SK-N-SH treated with all-trans-retinoic acid at 6 μM for 48 hours (cell line): ENCODE measurements around the gene FAM217B.

ENCODE experiments used
- ATAC-seq: fragments of 200-7000 bp; cut with Tn5 transposase; 3 replicates; pipeline ENCODE4 v1.9.1; 2020; ENCODE audit warnings: mild to moderate bottlenecking, moderate library complexity
- ARNTL ChIP-seq: fragments of 450-650 bp; formaldehyde crosslinking; IDR thresholded peaks from 2 replicates; pipeline ENCODE4 v1.5.0; 2020; ENCODE audit warnings: low read depth, mild to moderate bottlenecking, moderate library complexity, borderline replicate concordance
- BACH2 ChIP-seq: fragments of 250-450 bp; sonication (Bioruptor Pico); IDR thresholded peaks from 2 replicates; pipeline ENCODE4 v1.9.0; 2021; ENCODE audit warnings: mild to moderate bottlenecking, borderline replicate concordance
- CSDC2 ChIP-seq: fragments of 250-450 bp; sonication (Bioruptor Pico); IDR thresholded peaks from 2 replicates; pipeline ENCODE4 v1.5.0; 2020; ENCODE audit warnings: mild to moderate bottlenecking, moderate library complexity
- ESRRG ChIP-seq: fragments of 250-450 bp; sonication (Bioruptor Pico); IDR thresholded peaks from 2 replicates; pipeline ENCODE4 v1.6.1; 2021; ENCODE audit warnings: mild to moderate bottlenecking
- GLIS3 ChIP-seq: fragments of 250-450 bp; sonication (Bioruptor Pico); IDR thresholded peaks from 2 replicates; pipeline ENCODE4 v1.5.0; 2020; ENCODE audit warnings: mild to moderate bottlenecking, moderate library complexity
- ISL1 ChIP-seq: fragments of 250-450 bp; sonication (Bioruptor Pico); IDR thresholded peaks from 2 replicates; pipeline ENCODE4 v2.1.2; 2022; ENCODE audit warnings: mild to moderate bottlenecking, moderate library complexity
- OSR1 ChIP-seq: fragments of 250-450 bp; sonication (Bioruptor Pico); IDR thresholded peaks from 2 replicates; pipeline ENCODE4 v1.8.0; 2022; ENCODE audit warnings: moderate library complexity, mild to moderate bottlenecking, inconsistent platforms
- PPARA ChIP-seq: fragments of 250-450 bp; sonication (Bioruptor Pico); IDR thresholded peaks from 2 replicates; pipeline ENCODE4 v1.5.0; 2020; ENCODE audit warnings: mild to moderate bottlenecking, borderline replicate concordance
- RARB ChIP-seq: fragments of 250-450 bp; sonication (Bioruptor Pico); IDR thresholded peaks from 2 replicates; pipeline ENCODE4 v1.8.0; 2021; ENCODE audit warnings: mild to moderate bottlenecking, moderate library complexity
- SNAI2 ChIP-seq: fragments of 250-450 bp; sonication (Bioruptor Pico); IDR thresholded peaks from 2 replicates; pipeline ENCODE4 v1.5.0; 2020; ENCODE audit warnings: mild to moderate bottlenecking, moderate library complexity
- TCF4 ChIP-seq: fragments of 250-450 bp; sonication (Bioruptor Pico); IDR thresholded peaks from 2 replicates; pipeline ENCODE4 v1.8.0; 2021; ENCODE audit warnings: mild to moderate bottlenecking, moderate library complexity, borderline replicate concordance
- ZC3H10 ChIP-seq: fragments of 250-450 bp; sonication (Bioruptor Pico); IDR thresholded peaks from 2 replicates; pipeline ENCODE4 v1.5.1; 2021; ENCODE audit warnings: mild to moderate bottlenecking, moderate library complexity
- ZFP3 ChIP-seq: fragments of 250-450 bp; sonication (Bioruptor Pico); IDR thresholded peaks from 2 replicates; pipeline ENCODE4 v1.5.0; 2020; ENCODE audit warnings: mild to moderate bottlenecking, moderate library complexity
- ZFP30 ChIP-seq: fragments of 450-650 bp; formaldehyde crosslinking; IDR thresholded peaks from 2 replicates; pipeline ENCODE4 v1.5.0; 2022; ENCODE audit warnings: mild to moderate bottlenecking, moderate library complexity
- ZNF565 ChIP-seq: fragments of 450-650 bp; formaldehyde crosslinking; conservative IDR thresholded peaks from 2 replicates; pipeline ENCODE4 v1.5.0; 2020; ENCODE audit warnings: low read depth, mild to moderate bottlenecking, moderate library complexity
- ZNF70 ChIP-seq: fragments of 450-650 bp; formaldehyde crosslinking; IDR thresholded peaks from 2 replicates; pipeline ENCODE4 v1.5.0; 2020; ENCODE audit warnings: mild to moderate bottlenecking, moderate library complexity
- ZNF8 ChIP-seq: fragments of 450-650 bp; formaldehyde crosslinking; IDR thresholded peaks from 2 replicates; pipeline ENCODE4 v1.5.0; 2020; ENCODE audit warnings: mild to moderate bottlenecking, moderate library complexity
- TF ChIP-seq, protein P1 (sequence below): fragments of 250-450 bp; sonication (Bioruptor Pico); IDR thresholded peaks from 2 replicates; pipeline ENCODE4 v1.5.1; 2021; ENCODE audit warnings: mild to moderate bottlenecking, moderate library complexity
- TF ChIP-seq, protein P2 (sequence below): fragments of 250-450 bp; sonication (Bioruptor Pico); IDR thresholded peaks from 2 replicates; pipeline ENCODE4 v1.5.1; 2020; ENCODE audit warnings: low read depth, mild to moderate bottlenecking, moderate library complexity
- TF ChIP-seq, protein P3 (sequence below): fragments of 250-450 bp; sonication (Bioruptor Pico); IDR thresholded peaks from 2 replicates; pipeline ENCODE4 v1.8.0; 2021; ENCODE audit warnings: low read depth, mild to moderate bottlenecking, moderate library complexity, borderline replicate concordance
- TF ChIP-seq, protein P4 (sequence below): fragments of 250-450 bp; sonication (Bioruptor Pico); IDR thresholded peaks from 2 replicates; pipeline ENCODE4 v1.8.0; 2020; ENCODE audit warnings: mild to moderate bottlenecking, moderate library complexity, borderline replicate concordance

The FAM217B gene

DNA sequence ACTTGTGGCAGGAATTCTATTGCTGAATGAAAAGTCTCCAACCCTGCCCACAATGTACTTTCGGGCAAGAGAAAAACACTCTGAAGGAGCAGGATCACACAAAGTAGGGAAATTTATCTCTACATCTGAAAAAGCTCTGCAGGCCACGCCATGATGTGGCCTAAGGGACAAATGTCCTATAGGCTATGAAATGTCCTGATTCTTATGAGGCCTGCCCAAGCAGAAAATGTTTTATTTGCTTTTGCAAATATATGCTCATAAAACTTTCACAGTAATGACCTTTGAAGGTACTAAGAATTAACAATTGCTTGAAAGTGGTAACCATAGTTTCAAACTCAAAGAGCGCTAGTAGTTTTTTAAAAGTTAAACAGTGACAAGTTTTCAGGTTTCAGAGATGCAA is 37.7 kb upstream of the FAM217B start:
- TF ChIP-seq, protein P1, sequence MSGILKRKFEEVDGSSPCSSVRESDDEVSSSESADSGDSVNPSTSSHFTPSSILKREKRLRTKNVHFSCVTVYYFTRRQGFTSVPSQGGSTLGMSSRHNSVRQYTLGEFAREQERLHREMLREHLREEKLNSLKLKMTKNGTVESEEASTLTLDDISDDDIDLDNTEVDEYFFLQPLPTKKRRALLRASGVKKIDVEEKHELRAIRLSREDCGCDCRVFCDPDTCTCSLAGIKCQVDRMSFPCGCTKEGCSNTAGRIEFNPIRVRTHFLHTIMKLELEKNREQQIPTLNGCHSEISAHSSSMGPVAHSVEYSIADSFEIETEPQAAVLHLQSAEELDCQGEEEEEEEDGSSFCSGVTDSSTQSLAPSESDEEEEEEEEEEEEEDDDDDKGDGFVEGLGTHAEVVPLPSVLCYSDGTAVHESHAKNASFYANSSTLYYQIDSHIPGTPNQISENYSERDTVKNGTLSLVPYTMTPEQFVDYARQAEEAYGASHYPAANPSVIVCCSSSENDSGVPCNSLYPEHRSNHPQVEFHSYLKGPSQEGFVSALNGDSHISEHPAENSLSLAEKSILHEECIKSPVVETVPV, result no peak
- TF ChIP-seq, protein P2, sequence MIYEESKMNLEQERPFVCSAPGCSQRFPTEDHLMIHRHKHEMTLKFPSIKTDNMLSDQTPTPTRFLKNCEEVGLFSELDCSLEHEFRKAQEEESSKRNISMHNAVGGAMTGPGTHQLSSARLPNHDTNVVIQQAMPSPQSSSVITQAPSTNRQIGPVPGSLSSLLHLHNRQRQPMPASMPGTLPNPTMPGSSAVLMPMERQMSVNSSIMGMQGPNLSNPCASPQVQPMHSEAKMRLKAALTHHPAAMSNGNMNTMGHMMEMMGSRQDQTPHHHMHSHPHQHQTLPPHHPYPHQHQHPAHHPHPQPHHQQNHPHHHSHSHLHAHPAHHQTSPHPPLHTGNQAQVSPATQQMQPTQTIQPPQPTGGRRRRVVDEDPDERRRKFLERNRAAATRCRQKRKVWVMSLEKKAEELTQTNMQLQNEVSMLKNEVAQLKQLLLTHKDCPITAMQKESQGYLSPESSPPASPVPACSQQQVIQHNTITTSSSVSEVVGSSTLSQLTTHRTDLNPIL, result no peak
- TF ChIP-seq BACH2 (CRISPR knock-in tag) (no peak), ZC3H10 (CRISPR knock-in tag) (no peak), ZFP30 (CRISPR knock-in tag) (no peak)
- ATAC-seq, result no peak

DNA sequence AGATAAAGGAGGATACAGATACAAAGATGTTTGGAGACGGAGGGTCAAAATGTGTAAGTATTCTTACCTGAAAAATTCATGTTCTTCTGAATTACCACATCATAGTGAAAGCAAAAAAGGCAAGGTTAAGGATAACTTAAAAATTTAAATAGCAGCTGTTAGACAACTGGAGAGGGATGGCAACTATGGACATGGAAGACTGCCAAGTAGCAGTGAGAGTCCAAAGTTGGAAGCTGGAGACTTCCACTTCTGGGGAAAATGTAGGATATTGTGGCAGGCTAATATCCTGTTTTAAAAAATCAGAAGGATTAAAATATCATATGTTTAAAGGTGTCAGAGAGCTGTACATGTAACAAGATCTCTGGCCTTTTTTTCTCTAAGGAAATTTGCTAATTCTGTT is 36.6 kb upstream of the FAM217B start:
- TF ChIP-seq OSR1 (no peak), BACH2 (CRISPR knock-in tag) (no peak), RARB (CRISPR knock-in tag) (no peak), GLIS3 (CRISPR knock-in tag) (no peak), ESRRG (CRISPR knock-in tag) (no peak), ZNF70 (CRISPR knock-in tag) (no peak), PPARA (CRISPR knock-in tag) (no peak), ZNF8 (no peak), CSDC2 (CRISPR knock-in tag) (no peak), ZNF565 (CRISPR knock-in tag) (no peak), ISL1 (no peak), TCF4 (CRISPR knock-in tag) (no peak), ARNTL (CRISPR knock-in tag) (no peak)
- TF ChIP-seq, protein P1, result no peak
- TF ChIP-seq, protein P2, result no peak
- TF ChIP-seq, protein P3, sequence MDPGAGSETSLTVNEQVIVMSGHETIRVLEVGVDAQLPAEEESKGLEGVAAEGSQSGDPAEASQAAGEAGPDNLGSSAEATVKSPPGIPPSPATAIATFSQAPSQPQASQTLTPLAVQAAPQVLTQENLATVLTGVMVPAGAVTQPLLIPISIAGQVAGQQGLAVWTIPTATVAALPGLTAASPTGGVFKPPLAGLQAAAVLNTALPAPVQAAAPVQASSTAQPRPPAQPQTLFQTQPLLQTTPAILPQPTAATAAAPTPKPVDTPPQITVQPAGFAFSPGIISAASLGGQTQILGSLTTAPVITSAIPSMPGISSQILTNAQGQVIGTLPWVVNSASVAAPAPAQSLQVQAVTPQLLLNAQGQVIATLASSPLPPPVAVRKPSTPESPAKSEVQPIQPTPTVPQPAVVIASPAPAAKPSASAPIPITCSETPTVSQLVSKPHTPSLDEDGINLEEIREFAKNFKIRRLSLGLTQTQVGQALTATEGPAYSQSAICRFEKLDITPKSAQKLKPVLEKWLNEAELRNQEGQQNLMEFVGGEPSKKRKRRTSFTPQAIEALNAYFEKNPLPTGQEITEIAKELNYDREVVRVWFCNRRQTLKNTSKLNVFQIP, result no peak
- ATAC-seq, result no peak

DNA sequence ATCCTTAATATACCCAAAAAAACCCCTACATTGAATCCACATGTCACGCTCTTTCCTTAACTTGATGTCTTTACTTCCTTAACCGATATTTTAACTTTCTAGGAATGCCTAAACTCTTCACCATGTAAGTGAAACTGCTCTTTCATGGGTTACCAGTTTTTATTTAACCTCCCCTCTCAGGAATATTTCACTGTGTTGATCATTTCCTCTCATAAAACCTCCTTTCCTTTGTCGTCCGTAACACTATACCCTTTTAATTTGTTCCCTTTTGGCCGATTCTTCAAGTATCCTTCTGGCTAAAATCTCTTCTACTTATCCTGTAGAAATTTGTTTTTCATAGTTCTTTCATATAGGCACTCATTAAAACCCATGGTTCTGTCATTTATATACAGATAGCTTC is 31.3 kb upstream of the FAM217B start:
- TF ChIP-seq, protein P3, result no peak
- no peak for ATAC-seq

DNA sequence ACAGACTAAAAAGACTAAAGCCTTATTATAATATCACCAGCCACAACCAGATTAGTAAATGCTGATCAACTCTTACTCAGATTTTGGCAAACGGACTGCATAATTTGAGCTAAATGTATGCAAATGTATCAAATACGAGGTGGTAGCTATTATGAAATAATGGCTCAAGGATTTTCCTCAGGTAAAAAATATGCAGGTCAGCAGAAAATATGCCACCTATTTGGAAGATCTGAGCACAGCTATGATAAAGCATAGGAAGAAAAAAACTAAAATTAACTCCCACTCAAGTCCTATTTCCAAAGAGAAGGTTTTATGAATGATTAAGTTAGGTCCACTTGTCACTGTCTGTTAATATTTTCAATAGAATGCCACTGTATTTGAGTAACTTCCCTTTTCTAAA is 29.1 kb upstream of the FAM217B start:
- TF ChIP-seq RARB (CRISPR knock-in tag) (no peak), ARNTL (CRISPR knock-in tag) (no peak), ZFP3 (no peak), SNAI2 (CRISPR knock-in tag) (no peak), ZNF8 (no peak), ZNF70 (CRISPR knock-in tag) (no peak), CSDC2 (CRISPR knock-in tag) (no peak), ZNF565 (CRISPR knock-in tag) (no peak), ZFP30 (CRISPR knock-in tag) (no peak)
- TF ChIP-seq, protein P1, result no peak
- TF ChIP-seq, protein P3, result no peak
- TF ChIP-seq, protein P4, sequence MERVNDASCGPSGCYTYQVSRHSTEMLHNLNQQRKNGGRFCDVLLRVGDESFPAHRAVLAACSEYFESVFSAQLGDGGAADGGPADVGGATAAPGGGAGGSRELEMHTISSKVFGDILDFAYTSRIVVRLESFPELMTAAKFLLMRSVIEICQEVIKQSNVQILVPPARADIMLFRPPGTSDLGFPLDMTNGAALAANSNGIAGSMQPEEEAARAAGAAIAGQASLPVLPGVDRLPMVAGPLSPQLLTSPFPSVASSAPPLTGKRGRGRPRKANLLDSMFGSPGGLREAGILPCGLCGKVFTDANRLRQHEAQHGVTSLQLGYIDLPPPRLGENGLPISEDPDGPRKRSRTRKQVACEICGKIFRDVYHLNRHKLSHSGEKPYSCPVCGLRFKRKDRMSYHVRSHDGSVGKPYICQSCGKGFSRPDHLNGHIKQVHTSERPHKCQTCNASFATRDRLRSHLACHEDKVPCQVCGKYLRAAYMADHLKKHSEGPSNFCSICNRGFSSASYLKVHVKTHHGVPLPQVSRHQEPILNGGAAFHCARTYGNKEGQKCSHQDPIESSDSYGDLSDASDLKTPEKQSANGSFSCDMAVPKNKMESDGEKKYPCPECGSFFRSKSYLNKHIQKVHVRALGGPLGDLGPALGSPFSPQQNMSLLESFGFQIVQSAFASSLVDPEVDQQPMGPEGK (CRISPR knock-in tag), result no peak
- no peak for ATAC-seq
